GM12873 (cell line): Measurements from ENCODE around the gene KDSR.

Source experiments
- TF ChIP-seq, protein P1 (sequence below): IDR thresholded peaks from 2 replicates; pipeline ENCODE4 v1.5.1; 2012; ENCODE audit warnings: low read depth, mild to moderate bottlenecking, moderate library complexity, low read length, control low read depth; ENCODE audit not compliant: insufficient read depth; ENCODE audit errors: missing control alignments

Gene KDSR

GRCh38 chr18:63291278-63291677, 75.7 kb downstream of the KDSR start:
- TF ChIP-seq, protein P1, sequence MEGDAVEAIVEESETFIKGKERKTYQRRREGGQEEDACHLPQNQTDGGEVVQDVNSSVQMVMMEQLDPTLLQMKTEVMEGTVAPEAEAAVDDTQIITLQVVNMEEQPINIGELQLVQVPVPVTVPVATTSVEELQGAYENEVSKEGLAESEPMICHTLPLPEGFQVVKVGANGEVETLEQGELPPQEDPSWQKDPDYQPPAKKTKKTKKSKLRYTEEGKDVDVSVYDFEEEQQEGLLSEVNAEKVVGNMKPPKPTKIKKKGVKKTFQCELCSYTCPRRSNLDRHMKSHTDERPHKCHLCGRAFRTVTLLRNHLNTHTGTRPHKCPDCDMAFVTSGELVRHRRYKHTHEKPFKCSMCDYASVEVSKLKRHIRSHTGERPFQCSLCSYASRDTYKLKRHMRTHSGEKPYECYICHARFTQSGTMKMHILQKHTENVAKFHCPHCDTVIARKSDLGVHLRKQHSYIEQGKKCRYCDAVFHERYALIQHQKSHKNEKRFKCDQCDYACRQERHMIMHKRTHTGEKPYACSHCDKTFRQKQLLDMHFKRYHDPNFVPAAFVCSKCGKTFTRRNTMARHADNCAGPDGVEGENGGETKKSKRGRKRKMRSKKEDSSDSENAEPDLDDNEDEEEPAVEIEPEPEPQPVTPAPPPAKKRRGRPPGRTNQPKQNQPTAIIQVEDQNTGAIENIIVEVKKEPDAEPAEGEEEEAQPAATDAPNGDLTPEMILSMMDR: no peak

GRCh38 chr18:63290821-63291200, 76.2 kb downstream of the KDSR start:
- TF ChIP-seq, protein P1: no peak

- TF ChIP-seq, protein P1: no peak
Observed at GRCh38 chr18:63290166-63290820, 76.7 kb downstream of the KDSR start.

- TF ChIP-seq, protein P1: no peak
Observed at GRCh38 chr18:63288311-63288710, 78.7 kb downstream of the KDSR start.

- TF ChIP-seq, protein P1: no peak
Observed at GRCh38 chr18:63287691-63288220, 79.2 kb downstream of the KDSR start.

- TF ChIP-seq, protein P1: no peak
Observed at GRCh38 chr18:63286926-63287325, 80.1 kb downstream of the KDSR start.

GRCh38 chr18:63284827-63285733, 81.9 kb downstream of the KDSR start:
- TF ChIP-seq, protein P1: no peak
